ENCODE results near the gene NFIC.
"Not testable (repeated sequence)": the region's sequence is repeated elsewhere in the genome, so short reads cannot be mapped to it uniquely, and the experiment has no call there.

Gene NFIC

GRCh38 chr19:3336680-3337523 is 29.5 kb upstream of the NFIC start:
- DNase-seq (ENCODE audit: low spot score): no peak

- DNase-seq (ENCODE audit: low spot score): no peak
These were observed 27.7 kb upstream of the NFIC start for GRCh38 chr19:3338541-3339181.

- DNase-seq (ENCODE audit: low spot score): no peak
These were observed 26.0 kb upstream of the NFIC start for GRCh38 chr19:3340340-3340739.

GRCh38 chr19:3342246-3342645 is 24.1 kb upstream of the NFIC start:
- no peak for DNase-seq (ENCODE audit: low spot score)

GRCh38 chr19:3342962-3343361 is 23.4 kb upstream of the NFIC start:
- not testable (repeated sequence) for DNase-seq (ENCODE audit: low spot score)

- peak; percentile 88 for DNase-seq (ENCODE audit: low spot score)
These were observed 22.5 kb upstream of the NFIC start for GRCh38 chr19:3343619-3344502.

GRCh38 chr19:3344608-3345598 is 21.5 kb upstream of the NFIC start:
- DNase-seq (ENCODE audit: low spot score): no peak

GRCh38 chr19:3345850-3346460 is 20.4 kb upstream of the NFIC start:
- DNase-seq (ENCODE audit: low spot score): no peak

GRCh38 chr19:3346677-3347353 is 19.6 kb upstream of the NFIC start:
- no peak for DNase-seq (ENCODE audit: low spot score)

- no peak for DNase-seq (ENCODE audit: low spot score)
These were observed 18.3 kb upstream of the NFIC start for GRCh38 chr19:3348042-3348441.

- not testable (repeated sequence) for DNase-seq (ENCODE audit: low spot score)
These were observed 17.9 kb upstream of the NFIC start for GRCh38 chr19:3348469-3348868.

GRCh38 chr19:3350014-3350663 is 16.2 kb upstream of the NFIC start:
- DNase-seq (ENCODE audit: low spot score): no peak

- DNase-seq (ENCODE audit: low spot score): no peak
These were observed 14.5 kb upstream of the NFIC start for GRCh38 chr19:3351702-3352447.

GRCh38 chr19:3353493-3353892 is 12.9 kb upstream of the NFIC start:
- DNase-seq (ENCODE audit: low spot score): no peak

- no peak for DNase-seq (ENCODE audit: low spot score)
These were observed 9.6 kb upstream of the NFIC start for GRCh38 chr19:3356805-3357204.

- no peak for DNase-seq (ENCODE audit: low spot score)
These were observed 9.0 kb upstream of the NFIC start for GRCh38 chr19:3357271-3357991.

- no peak for DNase-seq (ENCODE audit: low spot score)
These were observed 8.2 kb upstream of the NFIC start for GRCh38 chr19:3357992-3358688.

- no peak for DNase-seq (ENCODE audit: low spot score)
These were observed 7.7 kb upstream of the NFIC start for GRCh38 chr19:3358689-3359014.

All from HuH-7 (cell line).